ENCODE data around the gene FAM53A.

DNA sequence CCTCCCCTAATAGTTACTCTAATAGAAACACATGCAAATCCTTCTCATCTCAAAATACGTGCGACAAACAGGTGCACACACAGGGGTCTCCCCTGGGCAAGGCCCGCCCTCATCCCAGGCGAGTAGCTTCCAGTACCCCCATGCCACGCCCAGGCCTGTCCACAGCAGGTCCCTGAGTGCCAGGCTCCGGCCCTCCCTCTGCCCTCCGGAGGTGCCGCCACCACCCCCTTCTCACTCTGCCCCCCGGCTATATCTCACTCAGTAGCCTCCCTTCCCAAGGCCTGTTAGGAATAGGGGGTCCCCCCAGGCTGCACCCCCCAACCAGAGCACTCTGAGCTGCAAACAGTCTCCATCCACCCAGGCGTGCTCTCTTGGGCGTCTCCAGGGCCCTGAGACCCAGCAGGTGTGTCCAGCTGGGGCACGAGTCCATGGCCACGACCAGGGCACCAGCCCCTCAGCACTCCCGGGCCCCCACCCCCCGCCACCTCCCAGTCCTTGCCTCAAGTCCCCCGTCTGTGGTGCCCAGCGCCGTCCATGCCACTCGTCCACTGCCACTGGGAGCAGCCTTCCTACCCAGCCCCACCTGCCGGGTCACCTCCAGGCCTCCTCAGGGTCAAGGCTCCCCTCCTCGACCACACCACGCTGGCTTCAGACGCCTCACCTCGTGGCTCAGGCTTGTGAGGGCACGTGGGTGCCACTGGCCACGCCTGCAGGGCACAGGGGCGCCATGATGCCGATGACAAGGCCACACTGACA lies 41.7 kb downstream of the FAM53A start:
- TF ChIP-seq EZH2 (IDR thresholded peaks at IDR 0.05) (no peak), POLR2AphosphoS5 (IDR thresholded peaks at IDR 0.05; ENCODE audit: borderline replicate concordance, low read depth, low read length) (no peak)

Measured in SK-N-MC (cell line).